ENCODE measurements around the gene TENM4.

Gene TENM4

GRCh38 chr11:79062814-79063762, 377.7 kb downstream of the TENM4 start:
- POLR2A ChIA-PET = no interaction called here
- Histone ChIP-seq H3K9me3 (ENCODE audit: control insufficient read depth, insufficient read depth, low read depth, low read length) (no peaks in the 10 kb centered on the region), H3K27ac (ENCODE audit: extremely low read depth, low read depth, low read length) (no peak overlapping the region), H3K4me1 (ENCODE audit: control insufficient read depth, insufficient read depth, low read length) (no peaks in the 10 kb centered on the region), H3K36me3 (ENCODE audit: control insufficient read depth in 2 of 2, insufficient read depth in 1 of 2, low read length in 2 of 2) (no peaks in the 10 kb centered on the region), H3K4me3 (ENCODE audit: low read depth, low read length) (no peak overlapping the region)
- CTCF ChIA-PET = interaction anchor here (0.7 to 2.1 kb wide), 4 partner anchors 10 to 41 kb away, joined by 3 to 7 read pairs (median 4); no protein-coding TSS in a partner anchor
- TF ChIP-seq ZFHX2 (tag by site-specific recombination; conservative IDR thresholded peaks at IDR 0.05) = peak; percentile 72
- peak; percentile 55 for TF ChIP-seq EGR2 (tag by site-specific recombination; IDR thresholded peaks at IDR 0.05; ENCODE audit: low read depth)
- no peak for TF ChIP-seq ZNF416 (tag by site-specific recombination; IDR thresholded peaks at IDR 0.05)

DNA sequence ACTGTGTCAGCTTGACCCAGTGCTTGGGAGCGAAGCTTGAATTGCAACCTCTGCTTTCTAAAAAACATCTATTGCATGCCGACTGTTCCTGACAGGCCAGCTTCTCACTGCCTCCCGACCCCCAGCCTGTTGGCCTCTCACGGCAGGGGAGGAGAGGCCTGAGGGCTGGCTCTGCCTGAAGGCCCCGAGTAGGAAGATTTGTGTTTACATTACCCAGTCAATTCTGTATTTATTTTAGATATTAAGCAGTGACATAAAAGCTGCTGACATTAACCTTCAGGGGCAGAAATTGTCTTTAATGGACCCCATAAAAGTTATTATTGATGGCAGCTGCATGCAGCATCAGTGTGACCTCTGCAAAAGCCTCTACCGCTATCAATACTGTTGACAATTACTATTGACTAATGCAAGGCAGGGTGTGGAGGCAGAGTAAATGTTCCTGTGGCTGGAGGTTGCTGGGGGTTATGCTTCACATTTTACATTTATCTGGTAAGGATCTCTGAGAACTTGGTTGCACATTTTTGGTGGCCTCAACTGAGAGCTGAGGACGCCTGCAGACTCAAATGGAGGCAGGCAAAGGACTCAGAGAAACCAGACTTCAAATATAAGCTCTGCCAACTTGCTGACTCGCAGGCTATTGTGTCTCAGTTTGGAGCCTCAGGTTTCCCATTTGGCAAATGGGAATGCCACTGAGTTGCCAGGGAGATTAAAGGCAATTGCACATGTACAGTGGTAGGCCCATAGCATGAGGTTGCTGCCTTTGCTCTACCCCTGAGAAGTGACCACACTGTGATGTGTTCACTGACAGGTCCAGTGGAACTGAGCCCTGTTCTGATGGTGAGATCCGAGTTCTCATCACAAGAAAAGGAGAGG, 380.5 kb downstream of the TENM4 start:
- POLR2A ChIA-PET = no interaction called here
- TF ChIP-seq TRIM28 (IDR thresholded peaks at IDR 0.05; ENCODE audit: borderline replicate concordance, low read length) = 0 out of 2 replicates have a peak, but pooled peaks have one; percentile 25
- TF ChIP-seq ZNF561 (tag by site-specific recombination; IDR thresholded peaks at IDR 0.05; ENCODE audit: borderline replicate concordance) = no peak
- TF ChIP-seq TCF7L2 (IDR thresholded peaks at IDR 0.05; ENCODE audit: borderline replicate concordance, low read depth, low read length) = peak; percentile 57
- TF ChIP-seq, protein P1, sequence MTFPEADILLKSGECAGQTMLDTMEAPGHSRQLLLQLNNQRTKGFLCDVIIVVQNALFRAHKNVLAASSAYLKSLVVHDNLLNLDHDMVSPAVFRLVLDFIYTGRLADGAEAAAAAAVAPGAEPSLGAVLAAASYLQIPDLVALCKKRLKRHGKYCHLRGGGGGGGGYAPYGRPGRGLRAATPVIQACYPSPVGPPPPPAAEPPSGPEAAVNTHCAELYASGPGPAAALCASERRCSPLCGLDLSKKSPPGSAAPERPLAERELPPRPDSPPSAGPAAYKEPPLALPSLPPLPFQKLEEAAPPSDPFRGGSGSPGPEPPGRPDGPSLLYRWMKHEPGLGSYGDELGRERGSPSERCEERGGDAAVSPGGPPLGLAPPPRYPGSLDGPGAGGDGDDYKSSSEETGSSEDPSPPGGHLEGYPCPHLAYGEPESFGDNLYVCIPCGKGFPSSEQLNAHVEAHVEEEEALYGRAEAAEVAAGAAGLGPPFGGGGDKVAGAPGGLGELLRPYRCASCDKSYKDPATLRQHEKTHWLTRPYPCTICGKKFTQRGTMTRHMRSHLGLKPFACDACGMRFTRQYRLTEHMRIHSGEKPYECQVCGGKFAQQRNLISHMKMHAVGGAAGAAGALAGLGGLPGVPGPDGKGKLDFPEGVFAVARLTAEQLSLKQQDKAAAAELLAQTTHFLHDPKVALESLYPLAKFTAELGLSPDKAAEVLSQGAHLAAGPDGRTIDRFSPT (tag by site-specific recombination; IDR thresholded peaks at IDR 0.05) = no peak
- no peak for TF ChIP-seq GLI4 (tag by site-specific recombination; IDR thresholded peaks at IDR 0.05)
- TF ChIP-seq GLIS1 (tag by site-specific recombination; IDR thresholded peaks at IDR 0.05) = 0 out of 2 replicates have a peak, but pooled peaks have one; percentile 22
- CTCF ChIA-PET = interaction anchor here (0.6 to 1.3 kb wide), 3 partner anchors 22 to 360 kb away, joined by 3 to 5 read pairs (median 3); no protein-coding TSS in a partner anchor

DNA sequence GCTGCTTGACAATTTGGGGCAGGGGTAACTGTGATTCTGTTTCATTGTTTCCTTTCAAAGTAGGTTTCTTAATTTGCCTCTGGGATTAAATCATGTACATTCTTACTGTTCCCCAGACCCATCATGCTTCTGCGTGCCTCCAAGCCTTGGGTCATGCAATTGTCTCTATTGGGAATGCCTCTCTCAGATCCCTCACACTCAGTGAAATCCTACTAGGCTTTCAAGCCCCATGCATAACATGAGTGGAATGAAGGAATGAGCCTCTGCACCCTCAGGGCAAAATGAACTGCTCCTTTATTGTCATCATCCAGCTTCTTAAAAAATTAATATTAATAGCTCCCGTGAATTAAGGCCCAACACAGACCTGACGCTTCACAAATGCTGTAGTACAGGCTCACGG, 381.7 kb downstream of the TENM4 start:
- CTCF ChIA-PET = interaction anchor here (0.6 kb wide), 1 partner anchor 36 kb away, joined by 3 read pairs; no protein-coding TSS in a partner anchor
- Histone ChIP-seq H3K27ac (ENCODE audit: extremely low read depth, low read depth, low read length) (no peak overlapping the region), H3K9me3 (ENCODE audit: control insufficient read depth, insufficient read depth, low read depth, low read length) (no peaks in the 10 kb centered on the region), H3K4me1 (ENCODE audit: control insufficient read depth, insufficient read depth, low read length) (no peaks in the 10 kb centered on the region), H3K36me3 (ENCODE audit: control insufficient read depth in 2 of 2, insufficient read depth in 1 of 2, low read length in 2 of 2) (no peaks in the 10 kb centered on the region), H3K4me3 (ENCODE audit: low read depth, low read length) (no peak overlapping the region)
- POLR2A ChIA-PET = no interaction called here
- TF ChIP-seq ZNF488 (tag by site-specific recombination; IDR thresholded peaks at IDR 0.05) (no peak), ZBTB21 (tag by site-specific recombination; IDR thresholded peaks at IDR 0.05) (no peak), ZNF423 (tag by site-specific recombination; IDR thresholded peaks at IDR 0.05) (no peak), ZFHX2 (tag by site-specific recombination; conservative IDR thresholded peaks at IDR 0.05) (no peak), ZNF558 (tag by site-specific recombination; IDR thresholded peaks at IDR 0.05) (no peak), SETDB1 (IDR thresholded peaks at IDR 0.05; ENCODE audit: insufficient read length, low read length) (no peak), ZNF670 (tag by site-specific recombination; IDR thresholded peaks at IDR 0.05; ENCODE audit: low read depth) (no peak), ZNF174 (tag by site-specific recombination; IDR thresholded peaks at IDR 0.05) (no peak)
- TF ChIP-seq, protein P2, sequence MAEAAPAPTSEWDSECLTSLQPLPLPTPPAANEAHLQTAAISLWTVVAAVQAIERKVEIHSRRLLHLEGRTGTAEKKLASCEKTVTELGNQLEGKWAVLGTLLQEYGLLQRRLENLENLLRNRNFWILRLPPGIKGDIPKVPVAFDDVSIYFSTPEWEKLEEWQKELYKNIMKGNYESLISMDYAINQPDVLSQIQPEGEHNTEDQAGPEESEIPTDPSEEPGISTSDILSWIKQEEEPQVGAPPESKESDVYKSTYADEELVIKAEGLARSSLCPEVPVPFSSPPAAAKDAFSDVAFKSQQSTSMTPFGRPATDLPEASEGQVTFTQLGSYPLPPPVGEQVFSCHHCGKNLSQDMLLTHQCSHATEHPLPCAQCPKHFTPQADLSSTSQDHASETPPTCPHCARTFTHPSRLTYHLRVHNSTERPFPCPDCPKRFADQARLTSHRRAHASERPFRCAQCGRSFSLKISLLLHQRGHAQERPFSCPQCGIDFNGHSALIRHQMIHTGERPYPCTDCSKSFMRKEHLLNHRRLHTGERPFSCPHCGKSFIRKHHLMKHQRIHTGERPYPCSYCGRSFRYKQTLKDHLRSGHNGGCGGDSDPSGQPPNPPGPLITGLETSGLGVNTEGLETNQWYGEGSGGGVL (tag by site-specific recombination; IDR thresholded peaks at IDR 0.05) = no peak
- TF ChIP-seq, protein P3, sequence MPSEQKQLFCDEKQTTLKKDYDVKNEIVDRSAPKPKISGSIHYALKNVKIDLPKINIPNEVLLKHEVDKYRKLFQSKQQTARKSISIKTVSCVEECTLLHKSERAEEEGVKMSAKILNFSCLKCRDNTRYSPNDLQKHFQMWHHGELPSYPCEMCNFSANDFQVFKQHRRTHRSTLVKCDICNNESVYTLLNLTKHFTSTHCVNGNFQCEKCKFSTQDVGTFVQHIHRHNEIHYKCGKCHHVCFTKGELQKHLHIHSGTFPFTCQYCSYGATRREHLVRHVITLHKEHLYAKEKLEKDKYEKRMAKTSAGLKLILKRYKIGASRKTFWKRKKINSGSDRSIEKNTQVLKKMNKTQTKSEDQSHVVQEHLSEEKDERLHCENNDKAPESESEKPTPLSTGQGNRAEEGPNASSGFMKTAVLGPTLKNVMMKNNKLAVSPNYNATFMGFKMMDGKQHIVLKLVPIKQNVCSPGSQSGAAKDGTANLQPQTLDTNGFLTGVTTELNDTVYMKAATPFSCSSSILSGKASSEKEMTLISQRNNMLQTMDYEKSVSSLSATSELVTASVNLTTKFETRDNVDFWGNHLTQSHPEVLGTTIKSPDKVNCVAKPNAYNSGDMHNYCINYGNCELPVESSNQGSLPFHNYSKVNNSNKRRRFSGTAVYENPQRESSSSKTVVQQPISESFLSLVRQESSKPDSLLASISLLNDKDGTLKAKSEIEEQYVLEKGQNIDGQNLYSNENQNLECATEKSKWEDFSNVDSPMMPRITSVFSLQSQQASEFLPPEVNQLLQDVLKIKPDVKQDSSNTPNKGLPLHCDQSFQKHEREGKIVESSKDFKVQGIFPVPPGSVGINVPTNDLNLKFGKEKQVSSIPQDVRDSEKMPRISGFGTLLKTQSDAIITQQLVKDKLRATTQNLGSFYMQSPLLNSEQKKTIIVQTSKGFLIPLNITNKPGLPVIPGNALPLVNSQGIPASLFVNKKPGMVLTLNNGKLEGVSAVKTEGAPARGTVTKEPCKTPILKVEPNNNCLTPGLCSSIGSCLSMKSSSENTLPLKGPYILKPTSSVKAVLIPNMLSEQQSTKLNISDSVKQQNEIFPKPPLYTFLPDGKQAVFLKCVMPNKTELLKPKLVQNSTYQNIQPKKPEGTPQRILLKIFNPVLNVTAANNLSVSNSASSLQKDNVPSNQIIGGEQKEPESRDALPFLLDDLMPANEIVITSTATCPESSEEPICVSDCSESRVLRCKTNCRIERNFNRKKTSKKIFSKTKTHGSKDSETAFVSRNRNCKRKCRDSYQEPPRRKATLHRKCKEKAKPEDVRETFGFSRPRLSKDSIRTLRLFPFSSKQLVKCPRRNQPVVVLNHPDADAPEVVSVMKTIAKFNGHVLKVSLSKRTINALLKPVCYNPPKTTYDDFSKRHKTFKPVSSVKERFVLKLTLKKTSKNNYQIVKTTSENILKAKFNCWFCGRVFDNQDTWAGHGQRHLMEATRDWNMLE (tag by site-specific recombination; conservative IDR thresholded peaks at IDR 0.05; ENCODE audit: low read depth) = no peak

More for the DNA sequence above, 380.5 kb downstream of the TENM4 start:
- no peaks in the 10 kb centered on the region for H3K36me3 ChIP-seq (ENCODE audit: control insufficient read depth in 2 of 2, insufficient read depth in 1 of 2, low read length in 2 of 2)
- no peak overlapping the region for H3K4me3 ChIP-seq (ENCODE audit: low read depth, low read length)
- no peaks in the 10 kb centered on the region for H3K4me1 ChIP-seq (ENCODE audit: control insufficient read depth, insufficient read depth, low read length)
- H3K27ac ChIP-seq (ENCODE audit: extremely low read depth, low read depth, low read length) = no peak overlapping the region
- H3K9me3 ChIP-seq (ENCODE audit: control insufficient read depth, insufficient read depth, low read depth, low read length) = no peaks in the 10 kb centered on the region
